Femur (tissue), 1 donor: Measurements from ENCODE around the gene ANO7.

Experiments
- DNase-seq: peaks from one replicate; pipeline ENCODE4 v3.0.0-alpha.2; 2017

ANO7 gene

DNA sequence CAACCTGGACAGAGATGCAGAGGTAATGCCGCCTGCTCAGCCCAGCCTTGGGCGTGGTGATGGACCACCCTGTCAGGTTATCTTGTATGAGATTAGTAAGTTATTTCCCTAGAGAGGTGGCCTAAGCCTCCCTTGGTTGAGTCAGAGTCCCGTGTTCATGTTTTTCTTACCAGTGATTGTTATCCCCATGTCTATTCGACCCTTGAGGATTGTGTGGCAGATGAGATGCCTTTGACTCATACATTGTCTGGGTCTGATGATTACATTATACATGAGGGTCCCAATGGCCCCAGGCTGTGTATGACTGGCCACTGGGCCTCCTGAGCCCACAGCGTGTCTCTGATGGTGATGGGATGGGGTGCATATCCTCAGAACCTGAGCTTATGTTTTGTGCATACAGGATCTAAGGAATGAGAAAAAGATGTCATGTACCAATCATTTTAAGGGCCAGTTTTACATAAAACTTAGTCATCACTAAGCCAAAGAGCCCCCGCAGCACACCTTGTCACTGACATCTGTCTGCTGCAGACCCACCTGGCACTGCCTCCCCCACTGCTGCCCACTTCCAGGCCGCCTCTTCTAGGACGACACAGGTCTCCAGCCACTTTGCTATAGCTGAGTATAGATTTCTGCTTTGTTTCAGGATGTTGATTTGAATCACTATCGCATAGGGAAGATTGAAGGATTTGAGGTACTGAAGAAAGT lies 30.5 kb upstream of the ANO7 start:
- DNase-seq = no peak

DNA sequence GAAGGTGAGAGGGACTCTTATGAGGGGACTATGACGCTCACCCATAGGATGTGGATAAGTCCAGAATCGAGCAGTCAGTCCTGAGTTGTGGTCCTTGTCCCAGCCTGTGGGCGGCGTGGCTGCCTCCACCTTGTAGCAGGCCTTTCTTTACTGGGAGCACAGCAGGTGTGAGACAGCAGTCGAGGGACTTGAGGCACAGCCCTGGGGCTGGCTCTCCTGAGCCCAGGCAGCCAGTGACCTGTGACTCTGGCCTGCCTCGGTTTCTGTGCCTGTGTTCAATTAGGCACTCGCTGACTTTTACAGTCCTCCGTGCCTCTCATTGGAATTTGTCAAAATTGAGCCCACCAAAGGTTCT lies 30.0 kb upstream of the ANO7 start:
- DNase-seq = no peak

GRCh38 chr2:241159116-241159515 lies 29.4 kb upstream of the ANO7 start:
- no peak for DNase-seq

DNA sequence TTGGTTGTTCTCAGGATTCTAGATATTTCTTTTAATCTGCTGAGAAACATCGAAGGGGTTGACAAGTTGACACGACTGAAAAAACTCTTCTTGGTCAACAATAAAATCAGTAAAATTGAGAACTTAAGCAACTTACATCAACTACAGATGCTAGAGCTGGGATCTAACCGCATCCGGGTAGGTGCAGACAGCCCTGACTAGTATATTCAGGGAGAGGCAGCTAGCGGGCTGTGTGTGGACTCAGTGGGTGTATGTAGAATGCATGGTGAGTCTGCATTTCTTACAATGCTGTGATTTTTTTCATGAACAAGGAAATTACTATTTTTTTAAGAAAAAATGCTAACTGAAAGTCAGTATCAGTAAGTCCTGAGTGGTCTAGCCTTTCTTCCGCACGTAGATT lies 28.2 kb upstream of the ANO7 start:
- no peak for DNase-seq

- peak; percentile 82 for DNase-seq
These were observed 26.7 kb upstream of the ANO7 start for GRCh38 chr2:241161646-241162281.

GRCh38 chr2:241163601-241164118 lies 24.8 kb upstream of the ANO7 start:
- DNase-seq = no peak

- no peak for DNase-seq
These were observed 20.1 kb upstream of the ANO7 start for GRCh38 chr2:241168366-241168765.

DNA sequence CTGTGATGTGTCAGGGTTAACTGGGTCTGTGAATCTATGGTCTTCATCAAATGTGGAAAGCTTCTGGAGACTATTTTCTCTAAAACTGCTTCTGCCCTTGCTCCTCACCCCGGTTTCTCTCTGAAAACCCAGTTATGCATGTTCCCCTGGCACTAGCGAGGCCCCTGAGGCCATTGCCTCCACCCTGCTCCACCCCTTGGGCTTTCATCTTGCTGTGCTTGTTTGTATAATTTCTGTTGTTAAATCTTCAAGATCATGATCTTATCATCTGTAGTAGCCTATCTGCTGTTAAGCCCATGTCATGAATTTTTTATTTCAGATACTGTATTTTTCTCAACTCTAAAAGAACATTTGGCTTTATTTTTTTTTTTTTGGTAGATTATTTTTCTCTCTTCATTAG lies 14.9 kb upstream of the ANO7 start:
- DNase-seq = no peak

- DNase-seq = peak; percentile 52
These were observed 10.7 kb upstream of the ANO7 start for GRCh38 chr2:241177526-241178334.

GRCh38 chr2:241178961-241179360 lies 9.5 kb upstream of the ANO7 start:
- DNase-seq = no peak

DNA sequence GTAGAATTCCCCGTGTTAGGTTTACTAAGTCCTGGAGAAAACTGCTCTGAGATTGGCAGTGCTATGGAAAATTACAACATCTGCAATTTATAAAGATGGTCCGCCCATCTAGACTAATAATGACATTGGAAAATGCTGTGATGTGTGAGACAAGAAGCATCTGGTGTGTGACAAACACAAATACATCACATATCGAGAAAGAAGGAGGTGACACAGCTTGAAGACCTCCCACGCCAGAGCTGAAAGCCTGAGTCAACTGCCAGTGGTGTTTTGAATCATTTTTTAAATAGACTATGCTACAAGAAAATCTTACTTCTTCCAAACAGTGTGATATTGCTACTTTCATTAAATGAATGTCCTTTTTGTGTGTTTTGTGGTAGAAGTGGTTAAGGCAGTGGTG lies 8.6 kb upstream of the ANO7 start:
- DNase-seq = no peak

GRCh38 chr2:241180495-241180894 lies 8.0 kb upstream of the ANO7 start:
- no peak for DNase-seq

DNA sequence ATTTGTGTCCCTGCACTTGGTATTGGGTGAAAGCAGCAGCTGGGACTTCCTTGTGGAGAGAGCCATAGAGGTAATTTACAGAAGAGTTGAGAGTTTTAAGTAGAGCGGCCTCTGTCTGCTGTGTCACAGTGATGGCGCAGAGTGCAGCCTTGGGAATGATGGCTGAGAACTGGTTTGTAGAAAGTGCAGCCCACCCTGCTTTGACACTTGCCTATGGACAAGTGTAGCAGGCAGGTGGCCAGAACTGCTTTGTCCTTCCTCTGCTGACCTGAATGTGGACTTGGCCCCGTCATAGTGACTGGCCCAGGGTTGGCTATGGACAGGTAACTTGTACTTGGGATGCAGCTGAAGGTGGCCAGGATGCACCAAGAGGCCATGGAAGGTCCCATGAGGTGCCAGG lies 6.4 kb upstream of the ANO7 start:
- DNase-seq = peak; percentile 7

GRCh38 chr2:241182531-241183133 lies 5.8 kb upstream of the ANO7 start:
- peak; percentile 4 for DNase-seq

DNA sequence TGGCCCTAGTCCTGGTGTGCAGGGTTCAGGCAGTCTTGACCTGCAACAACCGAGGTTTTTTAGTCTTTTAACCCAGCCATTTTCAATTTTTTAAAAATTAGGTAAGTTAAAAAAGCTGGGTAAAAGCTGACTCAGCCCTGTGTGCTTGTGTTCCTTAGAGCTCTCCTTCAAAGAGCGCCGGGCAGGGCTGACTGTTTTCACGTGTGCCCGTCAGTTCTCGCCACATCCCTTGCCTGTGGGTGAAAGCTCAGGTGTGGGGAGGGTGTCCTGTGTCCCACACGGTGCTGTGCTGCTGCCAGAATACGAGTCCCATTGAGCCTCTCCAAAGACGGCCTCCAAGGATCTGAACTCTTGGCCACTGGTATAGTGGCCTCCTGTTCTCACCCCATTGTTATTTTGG lies 5.3 kb upstream of the ANO7 start:
- no peak for DNase-seq

DNA sequence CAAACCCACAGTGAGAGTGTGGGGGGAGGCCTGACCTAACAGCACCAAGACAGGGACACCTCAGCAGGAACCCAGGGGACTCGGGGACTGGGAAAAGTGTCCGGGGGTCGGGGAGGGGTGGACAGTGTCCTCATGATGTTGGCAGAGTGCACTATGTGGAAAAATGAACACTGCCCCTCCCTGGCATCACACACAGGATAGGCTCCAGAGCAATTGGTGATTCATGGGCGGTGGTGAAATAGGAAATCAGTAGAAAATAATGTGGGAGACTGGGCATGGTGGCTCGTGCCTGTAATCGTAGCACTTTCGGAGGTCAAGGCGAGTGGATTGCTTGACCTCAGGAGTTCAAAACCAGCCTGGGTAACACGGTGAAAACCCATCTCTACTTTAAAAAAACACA lies 3.6 kb upstream of the ANO7 start:
- DNase-seq = peak; percentile 1

GRCh38 chr2:241185961-241186360 lies 2.5 kb upstream of the ANO7 start:
- peak; percentile 6 for DNase-seq

GRCh38 chr2:241187101-241187917 lies 1.2 kb upstream of the ANO7 start:
- DNase-seq = peak; percentile 14

GRCh38 chr2:241187918-241188234 lies 601 bp upstream of the ANO7 start:
- DNase-seq = no peak

DNA sequence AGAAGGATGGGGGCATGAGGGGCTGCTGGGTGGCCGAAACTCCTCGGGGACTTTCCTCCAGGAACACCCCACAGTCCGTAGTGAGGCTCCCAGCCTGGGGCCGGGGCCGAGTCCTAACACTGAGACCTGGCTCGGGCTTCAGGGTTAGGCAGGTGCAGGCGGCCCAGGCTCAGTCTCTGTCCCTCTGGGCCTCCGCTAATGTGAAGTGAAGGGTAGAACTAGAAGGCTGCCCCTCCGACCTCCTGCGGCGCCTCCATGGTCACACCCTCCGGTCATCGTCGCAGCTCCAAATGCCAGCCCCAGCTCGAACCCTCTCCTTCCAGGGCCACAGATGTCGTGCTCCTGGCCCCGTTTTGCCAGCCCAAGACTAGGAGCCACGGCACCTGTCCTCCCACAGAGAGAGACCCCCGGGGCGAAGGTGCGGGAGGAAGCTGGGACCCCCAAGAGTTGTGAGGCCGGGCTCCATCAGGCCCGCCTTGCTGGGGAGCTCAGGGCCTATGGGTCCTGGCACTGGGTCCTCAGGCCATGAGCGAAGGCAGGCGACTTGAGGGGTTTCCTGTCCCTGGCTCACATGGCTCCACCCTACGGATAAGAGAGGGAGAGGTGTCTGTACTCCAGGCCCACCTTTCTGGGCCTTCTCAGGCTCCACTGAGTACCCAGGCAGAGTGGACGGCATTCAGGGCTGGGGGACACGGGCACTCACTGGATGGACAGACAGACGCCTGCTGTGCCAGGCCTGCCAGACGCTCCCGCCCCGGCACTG lies 797 bp downstream of the ANO7 start:
- DNase-seq = peak; percentile 14

DNA sequence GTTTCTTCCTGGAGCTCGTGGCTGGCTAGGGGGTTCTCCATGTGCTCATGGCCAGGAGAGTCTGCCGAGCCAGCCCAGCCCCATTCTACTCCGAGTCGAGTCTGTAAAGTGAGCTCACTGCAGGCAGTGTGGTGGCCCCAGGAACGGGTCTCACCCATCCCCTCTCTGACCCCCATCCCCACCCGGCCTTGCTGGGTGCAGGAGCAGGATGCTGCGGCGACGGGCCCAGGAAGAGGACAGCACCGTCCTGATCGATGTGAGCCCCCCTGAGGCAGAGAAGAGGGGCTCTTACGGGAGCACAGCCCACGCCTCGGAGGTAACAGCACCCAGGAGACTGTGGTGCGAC lies 1.4 kb downstream of the ANO7 start:
- peak; percentile 8 for DNase-seq
